M059J (cell line): ENCODE data around the gene SNTG2. TPM values are rescaled to one million over a fixed set of nuclear protein-coding genes. Genes with fewer than 3 reads are reported as not detected.
"Not testable (repeated sequence)": the region's sequence is repeated elsewhere in the genome, so short reads cannot be mapped to it uniquely, and the experiment has no call there.

Source experiments
- DNase-seq: peaks from one replicate; pipeline ENCODE4 v3.0.0-alpha.2; 2012; ENCODE audit warnings: low read depth
- total RNA-seq: library from RNA; depleted of rRNA; stranded (reverse); fragments of >200 nt; shearing (Covaris generic); gene quantifications from 2 replicates; pipeline ENCODE4 v1.2.3, GENCODE V29; 2014

Gene SNTG2
- total RNA-seq, 1 experiment from 2014 or later: not detected

DNA sequence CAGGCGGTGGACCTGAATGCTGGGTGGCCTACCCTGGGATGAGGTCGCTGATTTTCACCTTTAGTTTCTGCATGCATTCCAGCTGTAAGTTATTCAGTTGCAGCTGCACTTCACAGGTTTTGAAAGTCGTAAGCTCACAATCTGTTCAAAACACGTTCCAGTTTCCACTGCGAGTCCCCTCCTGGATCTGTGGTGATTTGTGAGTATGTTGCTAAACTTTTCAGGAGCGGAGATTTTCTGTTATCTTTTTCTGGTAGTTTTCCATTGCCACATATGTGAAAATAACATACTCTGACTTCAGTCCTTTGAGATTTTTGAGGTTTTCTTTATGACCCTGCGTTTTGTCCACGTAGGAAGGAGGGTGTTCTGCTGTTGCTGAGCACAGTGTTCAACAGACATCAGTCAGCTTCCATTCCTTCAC lies 102.1 kb downstream of the SNTG2 start:
- DNase-seq: no peak

DNA sequence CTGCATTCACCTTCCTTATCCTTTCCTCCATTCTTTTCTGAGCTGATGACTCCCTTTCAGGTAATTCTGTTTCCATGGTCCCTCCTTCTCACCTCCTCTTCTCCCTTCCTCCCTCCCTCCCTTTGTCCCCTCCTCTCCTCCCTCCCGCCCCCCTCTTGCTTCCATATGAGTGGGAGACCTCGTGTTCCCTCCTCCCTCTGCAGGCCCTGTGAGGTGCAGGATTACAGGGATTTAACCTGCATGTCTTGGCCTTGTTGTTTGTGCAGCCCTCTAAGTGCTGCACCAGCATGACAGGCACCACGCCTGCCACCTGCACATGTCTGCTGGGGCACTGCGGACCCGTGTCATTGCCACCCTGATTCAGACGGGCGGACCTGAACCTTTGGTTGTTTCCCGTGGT lies 103.1 kb downstream of the SNTG2 start:
- no peak for DNase-seq

DNA sequence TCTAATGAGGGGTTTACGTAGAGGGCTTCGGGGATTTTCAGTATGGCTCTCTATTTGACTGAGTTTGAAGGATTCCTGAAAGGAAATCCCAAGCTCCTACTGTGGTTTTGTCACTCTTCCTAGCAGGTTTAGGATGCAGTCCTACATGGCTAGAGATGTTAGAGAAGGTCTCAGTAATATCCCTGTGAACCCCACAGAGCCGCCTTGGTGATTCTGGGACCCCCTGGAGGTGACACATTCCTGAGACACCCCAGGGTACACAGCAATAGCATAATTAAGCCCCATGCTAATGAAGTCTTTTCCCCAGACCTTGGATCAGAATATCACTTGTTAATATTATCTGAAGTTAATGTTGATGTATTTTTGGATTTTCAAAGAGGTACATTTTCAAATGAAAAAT lies 103.8 kb downstream of the SNTG2 start:
- DNase-seq: no peak

DNA sequence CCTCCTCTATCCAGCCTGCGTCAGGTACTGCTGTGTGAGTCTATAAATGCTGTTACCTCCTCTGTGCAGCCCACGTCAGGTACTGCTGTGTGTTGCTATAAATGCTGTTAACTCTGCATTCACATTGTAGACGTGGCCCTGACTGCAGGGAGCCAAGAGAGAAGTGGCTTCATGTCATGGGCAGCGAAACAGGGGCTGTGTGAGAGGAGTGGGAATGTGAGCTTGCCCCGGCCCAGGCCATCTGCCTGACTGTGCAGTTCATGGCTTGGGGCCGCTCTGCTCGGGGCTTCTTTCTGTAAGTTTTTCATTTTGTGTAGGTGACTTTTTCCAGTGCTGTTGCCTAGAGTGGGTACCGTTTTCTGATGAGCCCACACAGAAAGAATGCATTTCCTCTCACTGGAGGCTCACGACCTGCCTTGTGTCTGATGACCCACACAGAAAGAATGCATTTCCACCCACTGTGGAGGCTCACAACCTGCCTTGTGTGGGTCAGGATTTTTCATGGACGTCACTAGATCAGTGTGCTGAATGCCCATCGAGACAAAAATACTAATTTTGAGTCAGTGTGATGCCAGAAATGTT lies 104.5 kb downstream of the SNTG2 start:
- DNase-seq: peak; percentile 81

- no peak for DNase-seq
These were observed 109.7 kb downstream of the SNTG2 start for GRCh38 chr2:1060372-1060771.

GRCh38 chr2:1060987-1061386 lies 110.3 kb downstream of the SNTG2 start:
- DNase-seq: no peak

DNA sequence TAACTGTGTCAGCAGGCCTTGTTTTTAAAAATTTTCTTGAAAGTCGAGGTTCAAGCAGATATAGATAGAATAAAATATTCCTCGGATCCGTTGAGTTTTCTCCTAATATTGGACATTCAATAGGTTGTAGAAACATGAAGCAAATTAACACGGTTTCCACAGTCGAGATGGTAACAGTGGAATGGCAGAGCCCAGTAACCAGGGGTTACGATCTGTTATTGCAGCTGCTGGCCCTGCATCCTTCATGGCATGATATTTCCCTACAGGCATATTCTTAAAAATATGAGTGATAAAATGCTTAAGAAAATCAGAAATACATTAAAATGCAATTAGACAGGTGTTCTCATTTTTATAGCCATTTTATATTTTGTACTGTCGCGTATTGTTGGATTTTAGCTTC lies 117.6 kb downstream of the SNTG2 start:
- DNase-seq: no peak

DNA sequence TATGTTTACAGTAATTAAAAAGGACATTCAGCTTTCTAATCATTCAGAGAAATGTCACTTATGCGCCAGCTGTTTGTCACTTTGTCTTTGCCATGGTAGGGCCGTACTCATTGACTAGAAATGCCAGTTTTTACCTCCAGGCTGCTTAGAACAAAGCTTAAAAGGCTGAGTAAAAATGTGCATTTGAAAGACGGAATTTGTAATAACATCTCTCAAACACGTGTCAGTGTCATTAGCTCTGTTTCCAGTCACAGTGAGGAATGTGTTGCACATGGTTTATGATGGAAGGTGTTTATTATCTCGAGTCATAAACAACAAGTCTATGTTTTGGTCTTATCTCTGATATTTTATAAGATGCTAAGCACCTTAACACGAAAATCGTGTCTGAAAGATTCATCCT lies 118.2 kb downstream of the SNTG2 start:
- no peak for DNase-seq

GRCh38 chr2:1069847-1070246 lies 119.2 kb downstream of the SNTG2 start:
- no peak for DNase-seq

DNA sequence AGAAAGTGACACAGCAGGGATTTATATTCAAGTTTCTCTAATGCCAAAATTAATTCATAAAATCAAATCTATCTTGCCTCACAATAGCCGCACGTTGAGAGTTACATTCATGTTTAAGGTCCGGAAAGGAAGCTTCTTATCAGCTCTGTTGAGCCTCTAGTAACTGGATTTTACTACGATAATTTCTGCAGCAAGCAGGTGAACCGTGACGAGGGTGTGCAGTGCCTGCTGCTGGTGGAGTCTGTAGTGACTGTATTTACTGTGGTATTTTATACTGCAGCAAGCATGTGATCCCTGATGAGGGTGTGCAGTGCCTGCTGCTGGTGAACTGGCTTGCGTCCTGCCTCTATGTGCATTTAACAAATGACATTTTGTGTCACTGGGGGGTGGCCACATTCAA lies 120.0 kb downstream of the SNTG2 start:
- DNase-seq: no peak

GRCh38 chr2:1071650-1072049 lies 121.0 kb downstream of the SNTG2 start:
- no peak for DNase-seq

- DNase-seq: no peak
These were observed 121.6 kb downstream of the SNTG2 start for GRCh38 chr2:1072250-1072649.

- DNase-seq: no peak
These were observed 127.3 kb downstream of the SNTG2 start for GRCh38 chr2:1077911-1078310.

GRCh38 chr2:1078326-1078725 lies 127.7 kb downstream of the SNTG2 start:
- DNase-seq: no peak

DNA sequence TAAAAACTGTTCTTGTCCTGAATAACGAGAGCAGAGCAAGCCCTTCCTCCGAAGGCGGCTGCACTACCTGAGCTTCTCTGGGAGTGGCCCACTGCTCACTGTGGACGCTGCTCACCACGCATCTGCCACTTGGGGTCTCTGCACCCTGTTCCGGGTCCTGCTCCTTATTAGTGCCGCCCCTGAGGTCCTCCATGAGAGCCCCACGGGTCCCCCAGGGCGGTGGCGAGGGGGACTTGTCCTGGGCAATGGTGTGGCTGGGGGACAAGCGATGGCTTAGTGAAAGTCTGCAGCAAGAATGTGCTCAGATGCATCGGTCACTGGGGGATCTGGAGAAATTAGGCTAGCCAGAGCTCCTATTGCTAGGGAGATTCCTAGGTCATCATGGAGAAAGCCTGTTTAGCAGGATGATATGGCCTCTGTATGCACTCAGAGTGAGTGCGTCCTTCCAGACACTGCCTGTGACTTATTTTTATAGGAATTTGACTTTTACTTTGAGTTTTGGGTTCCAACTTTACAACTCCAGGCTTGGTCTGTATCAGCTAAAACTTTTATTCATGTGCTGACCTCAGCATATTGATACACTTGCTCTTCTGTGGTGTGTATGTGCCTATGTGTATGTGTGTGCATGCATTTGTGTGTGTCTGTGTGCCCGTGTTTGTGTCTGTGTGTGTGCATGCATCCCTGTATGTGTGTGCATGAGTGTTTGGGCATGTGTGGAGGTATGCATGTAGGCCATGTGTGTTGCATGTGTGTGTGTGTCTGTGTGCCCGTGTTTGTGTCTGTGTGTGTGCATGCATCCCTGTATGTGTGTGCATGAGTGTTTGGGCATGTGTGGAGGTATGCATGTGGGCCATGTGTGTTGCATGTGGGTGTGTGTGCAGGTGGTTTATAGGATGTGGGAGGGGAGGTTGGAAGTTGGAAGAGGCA lies 129.5 kb downstream of the SNTG2 start:
- DNase-seq: no peak

DNA sequence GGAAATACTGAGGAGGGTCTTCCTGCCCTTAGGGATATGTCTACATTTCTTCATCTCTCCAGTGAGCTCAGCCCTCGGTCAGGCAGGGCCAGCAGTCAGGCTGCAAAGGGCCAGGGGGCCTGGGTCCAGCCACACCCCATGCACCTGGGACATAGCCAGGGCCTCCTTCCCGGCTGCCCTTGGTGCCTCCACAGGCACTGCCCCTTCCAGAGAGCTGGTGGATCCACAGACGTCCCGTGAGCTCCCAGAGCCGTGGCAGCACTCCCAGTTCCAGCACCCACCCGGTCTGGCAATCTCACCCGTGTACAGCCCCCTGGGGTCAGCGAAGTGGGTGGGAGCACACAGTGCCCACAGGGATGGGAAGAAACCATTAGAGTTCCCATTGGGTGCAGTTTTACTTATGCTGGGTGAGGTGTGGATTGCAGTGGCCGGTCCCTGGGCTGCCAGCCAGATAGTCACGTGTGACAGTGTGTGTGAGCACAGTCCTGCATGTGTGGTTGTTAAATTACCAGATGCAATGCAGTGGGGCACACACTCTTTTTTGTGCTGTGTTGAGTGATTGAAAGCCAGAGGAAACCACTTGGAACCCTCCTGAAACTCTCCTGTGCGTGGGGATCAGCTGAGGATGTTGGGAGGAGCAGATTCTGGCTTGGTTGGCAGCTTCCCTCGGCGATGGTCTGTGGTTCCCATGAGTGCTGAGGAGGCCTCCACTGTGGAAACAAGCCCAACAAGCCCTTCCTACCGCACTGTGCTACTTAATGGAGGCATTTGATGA lies 131.0 kb downstream of the SNTG2 start:
- DNase-seq: peak; percentile 28

DNA sequence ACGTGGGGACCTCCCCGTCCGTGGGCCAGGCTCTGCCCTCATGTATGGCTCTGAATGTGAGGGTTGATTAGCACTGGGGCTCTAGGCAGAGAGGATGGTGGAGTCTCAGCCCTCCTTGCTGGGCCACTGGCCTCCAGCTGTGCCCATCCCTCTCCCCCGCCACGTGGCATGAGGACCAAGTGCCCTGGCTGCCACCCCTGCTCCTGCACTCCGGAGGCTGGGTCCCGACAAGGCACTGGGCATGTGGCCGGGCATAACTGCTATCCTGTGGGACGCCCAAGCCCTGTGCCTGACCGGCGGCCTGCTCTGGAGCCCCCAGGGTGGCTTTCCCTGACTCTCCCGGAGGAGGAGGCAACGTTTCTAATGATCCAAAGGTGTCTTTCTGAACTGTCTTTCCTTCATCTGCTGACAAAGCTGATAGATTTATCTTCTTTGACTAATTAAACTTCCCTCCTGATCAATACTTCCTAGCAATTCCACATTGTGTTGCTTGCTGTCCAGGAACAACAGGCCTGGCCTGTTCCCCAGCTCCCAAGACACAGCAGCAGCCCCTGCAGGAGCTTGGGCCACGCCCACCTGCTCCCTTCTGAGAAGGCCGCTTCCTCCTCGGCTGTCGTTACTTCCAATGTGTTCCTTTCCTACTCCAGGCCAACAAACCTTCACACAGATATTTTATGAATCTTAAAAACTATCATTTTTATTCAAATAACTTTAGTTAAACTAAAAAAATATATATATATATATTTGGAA lies 132.0 kb downstream of the SNTG2 start:
- DNase-seq: no peak

DNA sequence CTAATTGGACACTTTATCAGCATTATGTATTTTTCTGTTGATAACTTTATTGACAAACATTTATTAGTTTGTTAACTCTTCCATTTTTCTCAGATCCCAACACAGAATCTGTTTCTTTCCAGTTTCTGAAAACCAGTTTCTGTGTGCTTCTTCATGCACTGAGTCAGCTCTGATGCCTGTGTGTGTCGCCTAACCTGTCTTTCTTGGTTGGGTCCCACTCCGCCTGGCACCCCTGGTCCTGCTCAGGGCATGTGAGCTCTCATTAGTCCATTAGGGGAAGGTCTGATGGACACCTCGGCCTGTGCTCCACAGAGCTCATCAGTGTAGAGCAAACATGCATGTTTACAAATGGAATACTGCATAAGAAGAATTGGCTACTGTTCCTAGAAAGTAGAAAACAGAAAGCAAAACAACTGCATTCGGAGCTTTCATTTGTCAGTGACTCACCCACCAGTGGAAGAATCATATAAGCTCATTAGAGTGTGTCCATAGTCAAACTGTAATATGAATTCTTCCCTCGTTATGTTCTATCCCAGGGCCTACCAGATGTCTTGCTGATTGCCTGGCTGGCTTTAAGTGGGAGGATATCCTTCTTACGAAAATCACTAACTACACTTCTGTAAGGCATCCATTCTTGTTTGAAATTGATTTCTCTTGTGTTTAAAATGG lies 137.7 kb downstream of the SNTG2 start:
- DNase-seq: peak; percentile 22

GRCh38 chr2:1088940-1089339 lies 138.3 kb downstream of the SNTG2 start:
- DNase-seq: no peak

GRCh38 chr2:1091895-1092585 lies 141.4 kb downstream of the SNTG2 start:
- DNase-seq: peak; percentile 63

DNA sequence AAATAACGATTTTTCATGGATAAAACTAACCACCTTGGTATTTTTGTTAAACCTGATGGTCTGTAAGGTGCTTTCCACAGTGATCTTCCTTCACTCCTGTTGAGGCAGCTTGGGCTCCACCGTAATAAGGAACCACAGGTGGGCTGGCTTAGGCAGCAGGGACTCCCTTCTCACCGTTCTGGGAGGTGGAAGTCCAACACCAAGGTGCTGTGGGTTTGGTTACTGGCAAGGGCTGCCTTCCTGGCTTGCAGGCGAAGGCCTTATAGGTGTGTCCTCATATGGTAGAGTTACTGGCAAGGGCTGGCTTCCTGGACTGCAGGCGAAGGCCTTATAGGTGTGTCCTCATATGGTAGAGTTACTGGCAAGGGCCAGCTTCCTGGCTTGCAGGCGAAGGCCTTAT lies 143.0 kb downstream of the SNTG2 start:
- DNase-seq: not testable (repeated sequence)
